ENCODE measurements around the gene GSG1L2.

GSG1L2 gene

DNA sequence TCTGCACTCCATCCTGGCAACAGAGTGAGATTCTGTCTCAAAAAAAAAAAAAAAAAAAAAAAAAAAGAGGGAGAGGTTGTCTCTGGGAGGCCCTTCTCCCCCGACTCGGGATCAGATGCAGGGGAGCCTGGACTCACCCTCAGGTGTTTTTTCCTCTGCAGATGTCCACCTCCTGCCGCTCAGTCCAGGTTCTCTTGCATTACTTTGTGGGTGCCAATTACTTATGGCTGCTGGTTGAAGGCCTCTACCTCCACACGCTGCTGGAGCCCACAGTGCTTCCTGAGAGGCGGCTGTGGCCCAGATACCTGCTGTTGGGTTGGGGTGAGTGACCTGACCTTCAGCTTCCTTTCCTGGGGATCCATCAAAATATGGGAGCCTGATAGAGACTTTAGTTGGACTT is 37.9 kb upstream of the GSG1L2 start:
- no peaks in the 10 kb centered on the region for H3K36me3 ChIP-seq (ENCODE audit: insufficient read depth, low read length)
- no peaks in the 10 kb centered on the region for H3K79me2 ChIP-seq (ENCODE audit: insufficient read depth, low read length)
- no peak overlapping the region for H3K9ac ChIP-seq (ENCODE audit: low read length)
- no peaks in the 10 kb centered on the region for H3K4me1 ChIP-seq (ENCODE audit: insufficient read depth, low read length, severe bottlenecking)
- H4K20me1 ChIP-seq (ENCODE audit: insufficient read depth, low read length) = no peaks in the 10 kb centered on the region
- no peak overlapping the region for H2AFZ ChIP-seq (ENCODE audit: low read length)
- no peaks in the 10 kb centered on the region for H3K9me2 ChIP-seq (ENCODE audit: low read depth, low read length)
- TF ChIP-seq, protein P1, sequence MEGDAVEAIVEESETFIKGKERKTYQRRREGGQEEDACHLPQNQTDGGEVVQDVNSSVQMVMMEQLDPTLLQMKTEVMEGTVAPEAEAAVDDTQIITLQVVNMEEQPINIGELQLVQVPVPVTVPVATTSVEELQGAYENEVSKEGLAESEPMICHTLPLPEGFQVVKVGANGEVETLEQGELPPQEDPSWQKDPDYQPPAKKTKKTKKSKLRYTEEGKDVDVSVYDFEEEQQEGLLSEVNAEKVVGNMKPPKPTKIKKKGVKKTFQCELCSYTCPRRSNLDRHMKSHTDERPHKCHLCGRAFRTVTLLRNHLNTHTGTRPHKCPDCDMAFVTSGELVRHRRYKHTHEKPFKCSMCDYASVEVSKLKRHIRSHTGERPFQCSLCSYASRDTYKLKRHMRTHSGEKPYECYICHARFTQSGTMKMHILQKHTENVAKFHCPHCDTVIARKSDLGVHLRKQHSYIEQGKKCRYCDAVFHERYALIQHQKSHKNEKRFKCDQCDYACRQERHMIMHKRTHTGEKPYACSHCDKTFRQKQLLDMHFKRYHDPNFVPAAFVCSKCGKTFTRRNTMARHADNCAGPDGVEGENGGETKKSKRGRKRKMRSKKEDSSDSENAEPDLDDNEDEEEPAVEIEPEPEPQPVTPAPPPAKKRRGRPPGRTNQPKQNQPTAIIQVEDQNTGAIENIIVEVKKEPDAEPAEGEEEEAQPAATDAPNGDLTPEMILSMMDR (IDR thresholded peaks at IDR 0.05; ENCODE audit: low read length) = no peak
- no peak for TF ChIP-seq EZH2 (IDR thresholded peaks at IDR 0.05; ENCODE audit: borderline replicate concordance, low read length)
- H3K4me2 ChIP-seq (ENCODE audit: low read length) = no peak overlapping the region
- H3K27me3 ChIP-seq (ENCODE audit: insufficient read depth, low read length) = no peaks in the 10 kb centered on the region
- no peak overlapping the region for H3K4me3 ChIP-seq (ENCODE audit: low read depth, low read length, poor library complexity, severe bottlenecking)
- H3F3A ChIP-seq (ENCODE audit: insufficient read depth, low read length) = no peaks in the 10 kb centered on the region
- H3K27ac ChIP-seq (ENCODE audit: low read depth, low read length, poor library complexity, severe bottlenecking) = no peak overlapping the region
- H3K9me3 ChIP-seq (ENCODE audit: low read length) = no peaks in the 10 kb centered on the region

DNA sequence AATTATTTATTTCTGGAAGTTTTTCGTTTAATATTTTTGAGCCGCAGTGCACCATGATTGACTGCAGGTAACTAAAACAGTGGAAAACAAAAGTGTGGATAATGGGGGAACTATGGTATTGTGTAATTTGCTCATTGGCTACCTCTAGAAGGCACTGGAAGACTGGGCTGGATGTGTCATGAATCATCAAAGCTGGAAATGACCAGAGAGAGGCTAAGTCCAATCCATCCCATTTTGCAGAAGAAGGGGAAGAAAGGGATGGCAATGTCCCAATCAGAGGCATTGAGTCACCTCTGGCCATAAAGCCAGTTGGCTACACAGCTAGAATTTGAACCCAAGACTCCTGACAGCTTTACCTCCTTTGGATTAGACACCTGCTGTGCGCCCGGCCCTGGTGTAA is 33.2 kb upstream of the GSG1L2 start:
- Histone ChIP-seq H3K9me3 (ENCODE audit: low read length) (no peaks in the 10 kb centered on the region), H3K4me2 (ENCODE audit: low read length) (no peak overlapping the region), H3K9me2 (ENCODE audit: low read depth, low read length) (no peaks in the 10 kb centered on the region), H3K27ac (ENCODE audit: low read depth, low read length, poor library complexity, severe bottlenecking) (no peak overlapping the region), H2AFZ (ENCODE audit: low read length) (no peak overlapping the region), H3K4me3 (ENCODE audit: low read depth, low read length, poor library complexity, severe bottlenecking) (no peak overlapping the region), H3K36me3 (ENCODE audit: insufficient read depth, low read length) (no peaks in the 10 kb centered on the region), H3K27me3 (ENCODE audit: insufficient read depth, low read length) (no peaks in the 10 kb centered on the region), H3K4me1 (ENCODE audit: insufficient read depth, low read length, severe bottlenecking) (no peaks in the 10 kb centered on the region), H4K20me1 (ENCODE audit: insufficient read depth, low read length) (no peaks in the 10 kb centered on the region), H3K9ac (ENCODE audit: low read length) (no peak overlapping the region), H3F3A (ENCODE audit: insufficient read depth, low read length) (no peaks in the 10 kb centered on the region), H3K79me2 (ENCODE audit: insufficient read depth, low read length) (no peaks in the 10 kb centered on the region)
- TF ChIP-seq, protein P1 (IDR thresholded peaks at IDR 0.05; ENCODE audit: low read length) = no peak
- TF ChIP-seq EZH2 (IDR thresholded peaks at IDR 0.05; ENCODE audit: borderline replicate concordance, low read length) = no peak

DNA sequence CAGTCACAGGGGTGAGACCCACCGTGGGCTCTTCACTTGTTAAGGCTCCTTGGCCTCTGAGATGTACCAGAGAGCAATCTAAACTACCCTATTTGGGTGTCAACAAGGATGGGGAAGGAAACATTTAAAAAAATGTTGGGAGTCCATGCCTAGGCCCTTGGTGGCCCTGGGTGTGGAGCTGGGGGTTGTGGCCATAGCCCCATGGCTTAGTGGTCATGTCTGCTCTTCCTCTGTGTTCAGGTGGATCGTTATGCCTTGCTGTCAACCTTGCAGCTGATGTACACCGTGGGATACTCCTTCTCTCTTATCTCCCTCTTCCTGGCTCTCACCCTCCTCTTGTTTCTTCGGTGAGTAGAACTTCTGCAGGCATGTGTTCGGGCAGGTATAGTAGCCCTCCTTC is 32.4 kb upstream of the GSG1L2 start:
- H3K27me3 ChIP-seq (ENCODE audit: insufficient read depth, low read length) = no peaks in the 10 kb centered on the region
- no peaks in the 10 kb centered on the region for H3K4me1 ChIP-seq (ENCODE audit: insufficient read depth, low read length, severe bottlenecking)
- no peaks in the 10 kb centered on the region for H3K9me3 ChIP-seq (ENCODE audit: low read length)
- no peaks in the 10 kb centered on the region for H3K9me2 ChIP-seq (ENCODE audit: low read depth, low read length)
- H3K4me2 ChIP-seq (ENCODE audit: low read length) = no peak overlapping the region
- no peak overlapping the region for H3K9ac ChIP-seq (ENCODE audit: low read length)
- no peak overlapping the region for H3K4me3 ChIP-seq (ENCODE audit: low read depth, low read length, poor library complexity, severe bottlenecking)
- no peaks in the 10 kb centered on the region for H3K79me2 ChIP-seq (ENCODE audit: insufficient read depth, low read length)
- H3F3A ChIP-seq (ENCODE audit: insufficient read depth, low read length) = no peaks in the 10 kb centered on the region
- no peaks in the 10 kb centered on the region for H4K20me1 ChIP-seq (ENCODE audit: insufficient read depth, low read length)
- TF ChIP-seq, protein P1 (IDR thresholded peaks at IDR 0.05; ENCODE audit: low read length) = no peak
- no peak for TF ChIP-seq EZH2 (IDR thresholded peaks at IDR 0.05; ENCODE audit: borderline replicate concordance, low read length)
- H2AFZ ChIP-seq (ENCODE audit: low read length) = no peak overlapping the region
- no peak overlapping the region for H3K27ac ChIP-seq (ENCODE audit: low read depth, low read length, poor library complexity, severe bottlenecking)
- no peaks in the 10 kb centered on the region for H3K36me3 ChIP-seq (ENCODE audit: insufficient read depth, low read length)
